Cerebellar cortex (tissue), 1 donor: ENCODE results near the gene NKAPD1.
"Not testable (repeated sequence)": the region's sequence is repeated elsewhere in the genome, so short reads cannot be mapped to it uniquely, and the experiment has no call there.

Experiments used
- DNase-seq: peaks from one replicate; pipeline ENCODE4 v3.0.0-alpha.2; 2015; ENCODE audit warnings: low spot score

NKAPD1 gene

DNA sequence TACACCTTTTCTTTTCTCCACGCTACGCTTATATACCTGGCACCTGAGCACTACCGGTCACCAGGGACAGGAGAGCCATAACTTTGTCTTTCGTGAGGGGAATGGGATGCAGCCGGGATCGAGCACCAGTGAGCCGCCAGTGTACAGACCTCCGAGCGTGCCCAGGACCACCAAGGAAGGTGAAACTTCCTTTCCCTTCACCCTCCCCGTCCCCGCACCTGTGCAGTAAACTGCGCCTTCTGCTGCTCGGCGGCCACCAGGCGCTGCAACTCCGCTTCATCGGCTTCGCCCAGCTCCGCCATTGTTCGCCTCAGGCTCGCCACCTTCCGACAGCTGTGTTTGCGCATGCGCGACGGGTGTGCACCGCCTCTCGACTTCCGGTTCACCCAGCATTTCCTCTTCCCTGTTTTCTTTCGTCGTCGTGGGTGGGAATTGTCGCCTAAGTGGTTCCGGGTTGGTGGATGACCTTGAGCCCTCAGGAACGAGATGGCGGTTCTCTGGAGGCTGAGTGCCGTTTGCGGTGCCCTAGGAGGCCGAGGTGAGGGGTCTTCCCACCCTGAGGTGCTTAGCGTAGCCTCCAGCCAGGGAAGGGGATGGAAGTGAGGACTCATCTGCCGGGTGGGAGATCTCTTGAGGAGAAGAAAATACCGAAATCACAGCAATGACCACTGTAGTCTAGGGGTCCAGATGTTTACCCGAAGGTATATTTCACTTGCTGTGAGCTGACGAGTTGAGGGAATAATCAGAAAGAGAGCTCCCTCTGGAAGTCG lies 12.5 kb downstream of the NKAPD1 start, which contains the start of the genes SDHD and TIMM8B:
SDHD (plus strand) TSS at position 452 of the 770 bp plus-strand sequence; CDS start at position 487, 35 bp downstream.
TIMM8B (minus strand) TSS at position 335 of the 770 bp plus-strand sequence; CDS start at position 302, 33 bp downstream.
- peak; percentile 98 for DNase-seq

DNA sequence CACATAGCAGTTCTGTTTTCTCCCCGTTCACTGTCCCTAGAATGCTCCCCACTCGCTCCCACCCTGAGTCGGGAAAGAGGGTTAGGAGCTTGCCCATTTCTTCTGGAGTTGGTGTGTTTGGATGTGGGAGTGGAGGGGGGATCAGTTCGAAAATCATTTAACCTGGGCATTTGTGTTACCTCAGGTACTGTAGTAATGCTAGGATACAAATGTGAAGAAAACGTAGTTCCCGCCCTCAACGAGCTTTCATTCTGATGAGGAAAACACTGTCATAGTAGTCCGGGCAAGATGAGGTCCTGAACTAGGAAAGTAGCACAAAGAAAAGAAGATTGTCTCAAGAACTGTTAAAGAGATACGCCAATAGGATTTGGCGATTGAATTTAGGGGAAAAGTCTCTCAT lies 13.1 kb downstream of the NKAPD1 start:
- DNase-seq = no peak

DNA sequence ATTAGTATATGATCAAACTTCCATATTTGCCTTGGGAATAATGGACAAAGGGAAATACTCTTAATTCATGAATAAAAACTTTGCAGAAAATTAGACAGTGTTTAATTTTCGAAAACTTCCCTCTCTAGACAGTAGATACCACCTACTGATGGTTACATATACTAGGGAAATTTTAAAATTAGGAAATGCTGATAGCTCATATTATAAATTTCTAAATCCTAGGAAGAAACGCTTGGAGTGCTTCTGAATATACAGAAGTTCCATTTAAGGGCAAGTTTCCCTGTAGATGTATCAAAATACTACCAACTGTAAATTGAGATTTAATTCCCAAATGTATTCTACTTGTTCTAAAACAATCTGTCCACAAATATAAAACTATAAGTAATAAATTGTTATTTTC lies 21.2 kb downstream of the NKAPD1 start:
- DNase-seq = not testable (repeated sequence)

DNA sequence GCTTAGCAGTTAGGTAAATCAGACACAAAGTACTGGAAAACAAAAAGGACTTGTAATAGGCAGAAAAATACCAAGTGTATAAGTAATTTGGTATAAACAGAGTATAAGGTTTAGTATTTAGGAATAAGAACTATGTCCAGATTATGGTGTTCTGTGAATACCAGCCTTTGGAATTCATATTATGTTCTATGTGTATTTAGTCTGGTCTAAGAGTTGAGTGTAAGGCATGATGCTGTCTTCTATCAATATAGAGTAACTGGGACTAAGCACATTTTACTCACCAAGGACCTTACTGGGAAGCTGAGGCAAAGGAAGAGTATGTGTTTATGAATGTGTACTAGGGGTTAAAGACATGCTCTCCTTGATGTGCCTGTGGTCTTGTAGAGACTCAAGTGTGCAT lies 22.1 kb downstream of the NKAPD1 start:
- DNase-seq = no peak

DNA sequence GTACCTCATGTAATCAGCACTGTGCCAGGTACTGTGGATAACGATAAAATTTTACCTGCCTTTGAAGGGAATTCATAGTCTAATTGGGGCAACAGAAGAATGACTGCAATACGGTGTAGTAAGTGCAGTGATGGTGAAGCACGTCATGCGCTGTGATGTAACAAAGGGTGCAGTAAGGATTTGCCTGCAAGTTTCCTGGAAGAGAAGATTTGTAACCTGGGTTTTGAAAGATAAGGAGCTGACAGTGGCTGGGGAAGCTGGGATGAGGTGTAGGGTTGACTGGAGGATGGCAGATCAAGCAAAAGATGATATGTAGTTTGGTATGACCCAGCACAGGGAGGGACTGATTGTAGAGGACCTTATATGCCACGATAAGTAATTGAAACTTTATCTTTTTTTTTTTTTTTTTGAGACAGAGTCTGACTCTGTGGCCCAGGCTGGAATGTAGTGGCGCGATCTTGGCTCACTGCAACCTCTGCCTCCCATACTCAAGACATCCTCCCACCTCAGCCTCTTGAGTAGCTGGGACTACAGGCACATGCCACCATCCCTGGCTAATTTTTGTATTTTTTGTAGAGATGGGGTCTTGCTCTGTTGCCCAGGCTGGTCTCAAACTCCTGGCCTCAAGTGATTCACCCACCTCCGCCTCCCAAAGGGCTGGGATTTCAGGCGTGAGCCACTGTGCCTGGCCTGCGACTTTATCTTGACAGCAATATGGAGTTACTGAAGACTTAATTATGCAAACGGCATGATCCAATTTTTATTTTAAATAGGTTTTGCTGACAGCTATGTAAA lies 23.8 kb downstream of the NKAPD1 start:
- no peak for DNase-seq

DNA sequence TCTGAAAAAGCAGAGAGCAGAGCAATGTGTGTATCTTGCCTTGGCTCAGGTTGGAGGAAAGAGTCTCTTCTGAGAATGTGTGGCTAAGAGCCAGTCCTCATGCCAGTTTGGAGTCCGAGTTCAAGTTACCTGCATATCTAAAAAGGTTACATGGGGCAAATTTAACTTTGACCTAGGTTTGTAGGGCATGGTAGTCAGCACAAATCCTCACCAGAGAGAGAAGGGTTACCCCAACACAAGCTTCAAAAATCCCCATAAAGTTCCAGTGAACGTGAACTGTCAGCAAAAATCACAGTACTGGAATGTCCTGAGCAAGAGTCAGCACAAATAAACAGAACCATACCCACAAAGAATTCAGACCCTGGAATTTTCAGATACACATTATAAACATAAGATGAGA lies 26.4 kb downstream of the NKAPD1 start:
- DNase-seq = no peak

DNA sequence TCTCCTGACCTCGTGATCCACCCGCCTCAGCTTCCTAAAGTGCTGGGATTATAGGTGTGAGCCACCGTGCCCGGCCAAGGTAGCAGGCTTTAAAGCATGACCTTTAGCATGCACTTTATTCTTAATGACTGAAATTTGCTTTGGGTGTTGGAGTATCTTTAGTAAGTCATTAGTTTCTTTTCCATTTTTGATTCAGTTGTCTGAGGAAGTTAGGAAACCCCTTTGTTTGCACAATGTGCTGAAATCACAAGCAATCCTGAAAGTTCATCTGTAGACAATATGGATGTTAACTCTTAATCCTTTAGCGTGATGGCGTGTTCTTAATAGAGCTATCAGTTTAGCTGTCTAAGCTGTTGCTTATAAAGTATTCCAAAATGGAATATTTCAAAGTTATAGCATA lies 29.3 kb downstream of the NKAPD1 start:
- DNase-seq = no peak

DNA sequence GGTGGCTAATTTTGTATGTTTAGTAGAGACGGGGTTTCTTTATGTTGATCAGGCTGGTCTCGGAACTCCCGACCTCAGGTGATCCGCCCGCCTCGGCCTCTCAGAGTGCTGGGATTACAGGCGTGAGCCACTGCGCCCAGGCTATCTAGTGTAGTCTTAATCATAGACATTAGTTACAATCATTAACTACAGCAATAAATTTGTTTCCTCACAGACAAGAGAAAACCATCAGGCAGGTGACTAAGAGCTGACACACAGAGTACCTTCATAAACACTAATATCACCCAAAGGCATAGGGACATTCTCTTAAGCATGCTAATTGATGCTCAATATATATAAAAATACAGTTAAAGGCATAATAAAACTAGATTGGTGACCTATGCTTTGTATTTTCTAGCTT lies 32.0 kb downstream of the NKAPD1 start:
- no peak for DNase-seq

DNA sequence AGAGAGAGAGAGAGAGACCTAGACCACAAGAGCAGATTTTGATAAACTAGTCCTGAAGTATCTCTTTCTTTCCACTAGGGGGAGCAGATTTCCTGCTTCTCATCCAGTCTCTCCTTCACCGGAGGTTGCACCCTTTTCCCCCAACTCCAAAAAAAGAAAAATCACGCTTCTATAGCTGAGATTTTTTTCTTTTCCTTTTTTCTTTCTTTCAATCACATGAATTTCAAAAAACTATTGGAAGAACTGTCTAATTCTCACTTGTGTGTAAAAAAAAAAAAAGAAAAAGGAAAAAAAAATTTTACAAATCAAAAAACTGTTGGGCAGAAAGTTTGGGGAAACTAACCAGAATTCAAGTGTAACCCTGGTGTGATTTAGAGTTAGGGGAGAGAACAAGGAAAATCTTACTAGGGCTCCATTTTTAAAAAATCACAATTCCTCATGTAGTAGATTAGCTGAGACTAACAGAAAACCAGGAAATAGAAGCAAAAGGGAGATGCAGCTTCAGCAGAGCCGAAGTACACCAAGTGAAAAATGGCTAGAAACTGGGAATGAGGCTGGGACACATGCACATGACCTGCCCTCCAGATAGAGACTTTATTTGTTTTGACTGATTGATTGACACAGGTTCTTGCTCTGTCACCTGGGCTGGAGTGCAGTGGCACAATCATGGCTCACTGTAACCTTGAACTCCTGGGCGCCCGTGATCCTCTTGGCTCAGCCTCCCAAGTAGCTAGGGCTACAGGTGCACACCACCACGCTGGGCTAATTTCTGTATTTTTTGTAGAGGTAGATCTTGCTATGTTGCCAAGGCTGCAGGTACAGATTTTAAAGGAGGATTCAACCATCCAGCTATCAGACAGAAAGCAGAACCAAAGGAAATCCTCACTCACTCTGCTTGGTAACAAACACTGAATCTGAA lies 39.7 kb downstream of the NKAPD1 start:
- peak; percentile 53 for DNase-seq

DNA sequence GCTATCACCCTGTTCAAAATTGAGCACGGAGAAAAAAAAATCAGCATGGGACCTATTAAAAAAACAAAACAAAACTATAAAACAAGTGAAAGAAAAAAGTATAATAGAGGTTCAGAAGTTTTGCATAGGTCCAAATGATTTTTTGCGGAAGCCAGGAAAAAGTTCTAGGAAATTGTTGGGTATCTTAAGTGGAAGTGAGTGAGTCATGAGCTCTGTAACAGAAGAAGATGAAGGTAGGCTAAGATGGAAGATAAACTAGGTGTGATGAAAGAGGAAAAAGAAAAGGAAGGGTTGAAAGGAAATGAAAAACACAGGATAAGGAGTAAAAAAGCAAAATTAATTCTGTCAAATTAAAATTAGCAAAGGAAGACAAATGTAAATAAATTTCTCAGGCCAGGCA lies 40.4 kb downstream of the NKAPD1 start:
- DNase-seq = no peak

DNA sequence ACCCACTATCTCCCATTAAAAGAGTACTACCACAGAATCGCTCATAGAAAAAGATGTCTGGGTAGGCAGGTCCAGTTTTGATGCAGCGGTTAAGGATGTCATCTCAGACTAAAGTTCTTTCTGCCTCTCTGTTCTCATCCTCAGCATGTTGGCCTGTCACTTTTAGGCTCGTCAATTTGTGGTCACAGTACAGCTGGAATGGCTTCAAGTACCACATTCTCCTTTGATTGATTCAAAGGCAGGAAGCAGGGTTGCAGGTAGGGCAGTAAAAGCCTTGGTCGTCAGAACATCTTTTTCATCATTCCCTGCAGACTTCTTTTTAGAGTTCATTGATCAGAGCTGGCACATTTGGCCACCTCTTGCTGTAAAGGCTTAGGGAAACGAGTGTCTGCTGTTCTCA lies 41.3 kb downstream of the NKAPD1 start:
- no peak for DNase-seq

DNA sequence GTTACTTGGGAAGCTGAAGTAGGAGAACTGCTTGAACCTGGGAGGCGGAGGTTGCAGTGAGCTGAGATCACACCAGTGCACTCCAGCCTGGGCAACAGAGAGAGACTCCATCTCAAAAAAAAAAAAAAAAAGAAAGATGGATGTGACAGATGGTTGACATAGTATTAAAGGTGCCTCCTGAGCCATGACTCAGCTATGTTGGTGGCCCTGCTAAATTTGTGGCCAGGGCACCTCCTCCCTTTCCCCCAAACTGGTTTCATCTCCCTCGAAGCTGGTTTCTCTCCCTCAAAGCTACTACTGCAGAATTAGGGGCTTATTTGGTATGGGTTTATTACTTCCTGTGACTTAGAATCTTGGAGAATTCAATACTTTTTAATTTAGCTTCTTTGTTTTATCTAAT lies 44.1 kb downstream of the NKAPD1 start:
- DNase-seq = no peak

DNA sequence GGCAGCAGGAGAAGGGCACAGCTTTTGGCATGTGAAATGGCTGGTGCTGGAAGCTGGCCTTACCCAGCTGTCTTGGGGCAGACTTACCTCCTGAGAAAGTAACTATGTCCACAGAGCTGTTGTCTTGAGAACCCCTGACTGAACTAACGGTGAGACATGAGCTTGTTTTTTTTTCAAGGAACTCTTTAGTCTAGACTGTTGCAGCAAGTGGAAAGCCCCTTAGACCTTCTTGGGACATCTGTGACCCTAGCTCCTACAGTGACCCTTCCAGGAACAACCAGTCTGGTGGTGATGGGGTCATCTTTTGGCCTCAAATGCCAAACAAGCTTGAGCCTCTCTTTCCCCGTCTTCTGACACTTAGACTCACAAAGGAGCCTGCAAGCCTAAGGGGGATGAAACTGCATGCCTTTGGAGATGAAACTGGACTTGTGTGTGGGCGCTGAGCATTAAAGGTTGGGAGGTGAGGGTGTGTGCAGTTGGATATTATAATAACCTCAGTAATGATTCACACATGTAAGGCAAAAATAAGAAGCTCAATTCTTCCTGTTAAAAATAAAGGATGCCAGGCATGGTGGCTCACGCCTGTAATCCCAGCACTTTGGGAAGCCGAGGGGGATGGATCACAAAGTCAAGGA lies 48.0 kb downstream of the NKAPD1 start:
- DNase-seq = no peak

DNA sequence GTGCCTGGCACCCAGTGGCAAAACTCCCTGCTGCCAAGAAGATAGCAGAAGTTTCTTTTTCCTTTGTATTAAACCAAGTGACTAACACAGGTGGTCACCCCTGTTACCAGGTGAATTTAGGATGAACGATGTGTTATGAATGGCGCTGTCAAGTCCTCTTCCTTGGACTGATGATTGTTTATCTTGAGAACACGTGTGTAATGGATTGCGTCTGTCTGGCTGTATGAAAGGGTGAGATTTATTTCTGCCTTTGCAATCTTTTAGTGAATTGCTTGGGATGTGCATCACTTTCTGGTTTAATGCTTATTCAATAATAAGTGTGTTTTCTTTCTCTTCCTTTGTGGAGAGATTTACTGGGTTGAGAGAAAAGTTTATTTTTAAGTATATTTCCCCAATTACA lies 49.0 kb downstream of the NKAPD1 start:
- DNase-seq = no peak

DNA sequence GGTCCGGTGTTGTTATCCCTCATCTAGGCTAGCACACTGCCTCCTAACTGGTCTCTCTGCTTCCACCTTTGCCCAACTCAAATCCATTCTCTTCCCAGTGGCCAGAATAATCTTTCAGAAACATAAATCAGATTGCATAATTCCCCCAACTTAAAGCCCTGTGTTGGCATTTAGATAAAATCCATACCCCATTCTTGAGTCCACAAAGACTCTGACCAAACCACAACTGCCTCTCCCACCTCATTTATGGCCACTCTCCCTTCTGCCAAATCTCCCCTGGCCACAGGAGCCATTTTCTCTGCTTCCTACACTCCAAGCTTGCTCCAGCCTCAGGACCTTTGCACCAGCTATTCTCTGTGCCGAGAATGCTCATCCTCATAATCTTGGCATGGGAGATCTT lies 53.0 kb downstream of the NKAPD1 start:
- DNase-seq = no peak

DNA sequence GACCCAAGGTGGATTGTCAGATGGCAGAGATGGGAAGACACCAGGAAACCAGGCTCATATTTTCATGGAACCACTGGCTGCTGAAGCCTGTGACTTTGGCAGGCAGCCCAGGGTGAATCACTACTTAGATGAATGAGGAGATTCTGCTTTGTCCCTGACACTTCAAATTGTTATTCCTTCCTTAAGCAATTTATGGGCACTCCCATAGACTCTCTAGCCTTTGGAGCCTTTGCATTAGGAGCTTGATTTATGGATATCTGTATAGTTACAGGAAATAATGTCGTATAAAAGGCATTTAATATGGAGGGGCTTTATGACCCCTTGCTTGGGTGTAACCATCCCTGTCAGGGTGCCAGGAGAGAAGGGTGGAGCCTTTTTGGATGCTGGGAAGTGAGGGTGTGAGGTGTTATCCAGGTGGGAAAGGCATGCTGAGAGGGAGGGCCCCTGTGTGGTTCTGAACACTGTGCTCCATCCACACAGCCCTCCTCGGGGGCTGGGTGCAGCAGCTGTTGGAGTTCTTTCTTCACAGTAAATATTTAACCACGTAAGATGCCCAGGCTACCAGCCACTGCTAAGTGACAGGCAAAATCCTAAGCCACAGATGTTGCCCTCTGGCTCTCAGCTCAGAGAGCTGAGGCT lies 54.5 kb downstream of the NKAPD1 start:
- DNase-seq = no peak

DNA sequence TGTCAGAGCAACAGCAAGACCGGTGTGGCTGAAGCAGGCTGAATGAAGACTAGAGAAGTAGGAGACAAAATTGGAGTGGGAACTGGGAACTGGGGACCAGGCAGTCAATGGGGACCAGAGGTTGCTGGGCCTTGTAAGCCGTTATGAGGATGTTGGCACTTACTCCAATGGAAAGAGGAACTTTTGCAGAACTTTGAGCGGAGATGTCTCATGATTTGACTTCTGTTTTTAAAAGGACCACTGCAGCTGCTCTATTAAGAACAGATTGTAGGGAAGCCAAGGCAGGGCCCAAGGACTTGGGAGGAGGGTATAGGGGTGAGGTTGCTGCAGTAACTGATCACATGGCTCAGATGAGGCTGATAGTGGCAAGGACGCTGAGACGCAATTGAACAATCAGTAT lies 55.6 kb downstream of the NKAPD1 start:
- no peak for DNase-seq

DNA sequence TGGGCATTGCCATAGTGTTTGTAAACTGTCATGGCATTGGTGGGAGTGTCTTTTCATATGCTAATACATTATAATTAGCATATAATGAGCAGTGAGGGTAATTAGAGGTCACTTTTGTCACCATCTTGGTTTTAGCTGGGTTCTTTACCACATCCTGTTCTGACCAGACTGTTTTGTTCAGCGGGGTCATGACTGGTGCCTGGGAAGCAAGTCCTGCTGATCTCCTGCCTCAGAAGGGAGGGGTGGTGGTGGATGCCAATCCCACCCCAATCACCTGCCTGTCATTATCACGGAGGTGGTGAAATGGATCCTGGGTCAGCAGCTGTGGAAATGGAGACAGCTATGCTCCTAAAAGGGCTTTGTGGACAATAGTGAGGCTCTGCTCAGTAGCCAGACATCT lies 58.6 kb downstream of the NKAPD1 start:
- no peak for DNase-seq

DNA sequence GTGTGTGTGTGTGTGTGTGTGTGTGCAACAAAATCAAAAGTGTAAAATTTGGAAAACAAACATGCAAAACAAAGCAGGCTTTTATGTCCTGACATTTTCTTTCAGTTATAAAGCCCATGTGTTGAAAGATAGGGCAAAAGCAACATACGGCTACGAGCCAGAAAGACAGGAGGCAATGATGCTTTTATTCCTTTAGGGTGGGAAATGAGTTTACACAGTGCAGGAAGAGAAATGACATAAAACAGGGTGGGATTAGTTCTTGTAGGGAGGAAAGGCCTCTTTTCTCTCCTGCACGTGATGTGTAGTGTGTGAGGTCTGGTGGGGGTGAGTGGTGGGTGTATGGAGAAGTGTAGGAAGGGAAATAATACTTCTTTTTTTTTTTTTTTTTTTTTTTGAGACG lies 60.4 kb downstream of the NKAPD1 start:
- DNase-seq = no peak
